ENCODE data around the gene WWP2.
"Not testable (repeated sequence)": the region's sequence is repeated elsewhere in the genome, so short reads cannot be mapped to it uniquely, and the experiment has no call there.

Gene WWP2

DNA sequence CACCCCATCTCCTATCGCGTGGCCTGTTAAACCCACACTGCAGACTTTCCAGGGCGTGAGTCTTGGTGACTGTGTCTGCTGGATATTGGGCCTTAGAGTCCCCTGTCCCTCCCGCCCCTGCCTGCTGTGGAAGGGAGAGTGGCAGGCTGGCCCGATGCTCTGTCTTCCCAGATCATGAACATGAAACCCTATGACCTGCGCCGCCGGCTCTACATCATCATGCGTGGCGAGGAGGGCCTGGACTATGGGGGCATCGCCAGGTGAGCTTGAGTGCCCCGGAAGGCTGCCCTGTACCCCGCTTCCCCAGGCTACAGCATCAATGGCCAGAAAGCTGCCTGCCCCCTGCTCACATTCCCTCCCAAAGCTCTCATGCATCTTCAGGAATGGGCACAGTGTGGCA is 169.5 kb downstream of the WWP2 start:
- DNase-seq, result no peak

- no peak for DNase-seq
These were observed 170.1 kb downstream of the WWP2 start for GRCh38 chr16:69932228-69932627.

GRCh38 chr16:69932691-69933392 is 170.7 kb downstream of the WWP2 start:
- DNase-seq, result no peak

- no peak for DNase-seq
These were observed 171.9 kb downstream of the WWP2 start for GRCh38 chr16:69934044-69934443.

DNA sequence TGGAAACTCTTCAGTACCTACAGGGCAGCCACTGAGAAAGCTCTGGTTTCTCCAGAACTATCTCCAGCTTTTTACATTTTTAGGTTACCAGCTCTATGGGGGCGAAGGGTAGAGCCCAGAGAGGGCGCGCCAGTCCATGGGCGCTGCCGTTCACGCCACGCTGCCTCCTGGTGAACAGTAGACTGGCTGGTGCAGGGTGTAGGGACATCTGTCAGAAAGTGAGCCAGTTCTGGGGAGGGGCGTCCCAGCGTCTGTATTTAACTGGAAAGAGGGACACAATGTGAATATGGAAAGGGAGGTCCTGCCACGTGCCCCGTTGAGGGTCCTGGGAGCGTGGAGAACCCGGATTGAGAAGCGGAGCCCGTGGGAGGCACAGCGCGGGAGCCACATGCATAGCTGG is 172.6 kb downstream of the WWP2 start:
- DNase-seq, result no peak

DNA sequence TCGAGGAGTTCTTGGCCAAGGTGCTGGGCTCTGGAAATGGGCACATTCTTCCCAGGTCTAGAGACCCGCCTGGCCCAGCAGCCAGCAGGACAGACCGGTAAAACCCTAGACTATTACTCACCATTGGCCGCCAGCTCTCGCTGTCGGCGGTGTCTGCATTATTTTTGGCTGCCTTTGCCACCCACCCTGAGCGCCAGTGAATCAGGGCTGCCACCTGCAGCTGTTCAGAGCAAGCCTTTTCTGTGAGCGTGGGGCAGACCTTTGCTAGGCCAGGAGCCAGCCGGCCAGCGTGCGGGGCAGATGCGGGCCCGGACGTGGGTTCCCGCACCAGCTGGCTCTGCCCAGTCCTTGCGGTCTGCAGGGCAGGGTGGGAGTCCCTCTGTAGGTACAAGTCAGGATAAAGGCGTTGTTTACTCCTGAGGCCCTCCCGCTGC is 173.2 kb downstream of the WWP2 start:
- no peak for DNase-seq

DNA sequence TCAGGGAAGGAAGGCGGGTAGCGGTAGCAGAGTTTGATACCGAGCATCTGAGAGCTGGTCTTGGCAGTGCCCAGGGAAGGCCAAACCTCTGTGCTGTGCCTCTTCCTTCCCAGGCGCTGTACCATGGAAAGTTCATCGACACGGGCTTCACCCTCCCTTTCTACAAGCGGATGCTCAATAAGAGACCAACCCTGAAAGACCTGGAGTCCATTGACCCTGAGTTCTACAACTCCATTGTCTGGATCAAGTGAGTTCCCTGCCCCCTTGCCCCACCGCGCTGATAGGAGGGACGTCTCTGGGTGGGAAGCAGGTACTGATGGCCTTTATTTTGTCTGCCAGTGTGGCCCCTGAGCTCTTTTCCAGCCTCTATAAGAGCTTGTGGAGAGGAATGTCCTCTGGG is 173.6 kb downstream of the WWP2 start:
- no peak for DNase-seq

DNA sequence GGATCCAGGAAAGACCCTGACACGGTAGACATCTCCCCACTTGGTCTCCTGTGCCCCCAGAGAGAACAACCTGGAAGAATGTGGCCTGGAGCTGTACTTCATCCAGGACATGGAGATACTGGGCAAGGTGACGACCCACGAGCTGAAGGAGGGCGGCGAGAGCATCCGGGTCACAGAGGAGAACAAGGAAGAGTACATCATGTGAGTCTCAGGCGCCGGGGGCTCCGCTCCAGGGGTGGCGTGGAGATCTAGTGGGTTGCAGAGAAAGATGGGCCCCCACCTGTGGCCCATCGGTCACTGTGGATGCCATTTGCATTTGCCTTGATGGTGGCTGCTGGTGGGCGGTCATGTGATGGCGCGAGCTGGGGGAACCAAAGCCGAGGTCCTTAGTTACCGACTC is 174.1 kb downstream of the WWP2 start:
- no peak for DNase-seq

- no peak for DNase-seq
These were observed 174.6 kb downstream of the WWP2 start for GRCh38 chr16:69936751-69937211.

DNA sequence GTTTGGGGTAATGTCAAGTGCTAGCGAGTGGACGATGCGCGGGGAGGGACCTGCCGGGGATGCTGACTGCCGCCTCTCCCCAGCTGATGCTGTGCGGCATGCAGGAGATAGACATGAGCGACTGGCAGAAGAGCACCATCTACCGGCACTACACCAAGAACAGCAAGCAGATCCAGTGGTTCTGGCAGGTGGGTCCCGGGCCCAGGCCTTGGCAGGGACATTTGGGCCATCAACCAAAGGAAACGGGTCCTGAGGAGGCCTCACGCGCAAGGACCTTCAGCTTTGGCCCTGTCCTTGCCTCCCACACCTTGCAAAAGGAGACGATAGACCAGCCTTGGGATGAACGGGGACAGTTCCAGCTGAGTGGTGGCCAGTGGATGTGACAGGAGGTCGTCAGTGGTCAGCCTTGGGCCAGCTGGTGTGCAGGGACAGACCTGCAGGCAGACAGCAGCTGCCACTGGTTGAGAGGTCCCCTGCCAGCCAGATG is 175.4 kb downstream of the WWP2 start:
- no peak for DNase-seq

DNA sequence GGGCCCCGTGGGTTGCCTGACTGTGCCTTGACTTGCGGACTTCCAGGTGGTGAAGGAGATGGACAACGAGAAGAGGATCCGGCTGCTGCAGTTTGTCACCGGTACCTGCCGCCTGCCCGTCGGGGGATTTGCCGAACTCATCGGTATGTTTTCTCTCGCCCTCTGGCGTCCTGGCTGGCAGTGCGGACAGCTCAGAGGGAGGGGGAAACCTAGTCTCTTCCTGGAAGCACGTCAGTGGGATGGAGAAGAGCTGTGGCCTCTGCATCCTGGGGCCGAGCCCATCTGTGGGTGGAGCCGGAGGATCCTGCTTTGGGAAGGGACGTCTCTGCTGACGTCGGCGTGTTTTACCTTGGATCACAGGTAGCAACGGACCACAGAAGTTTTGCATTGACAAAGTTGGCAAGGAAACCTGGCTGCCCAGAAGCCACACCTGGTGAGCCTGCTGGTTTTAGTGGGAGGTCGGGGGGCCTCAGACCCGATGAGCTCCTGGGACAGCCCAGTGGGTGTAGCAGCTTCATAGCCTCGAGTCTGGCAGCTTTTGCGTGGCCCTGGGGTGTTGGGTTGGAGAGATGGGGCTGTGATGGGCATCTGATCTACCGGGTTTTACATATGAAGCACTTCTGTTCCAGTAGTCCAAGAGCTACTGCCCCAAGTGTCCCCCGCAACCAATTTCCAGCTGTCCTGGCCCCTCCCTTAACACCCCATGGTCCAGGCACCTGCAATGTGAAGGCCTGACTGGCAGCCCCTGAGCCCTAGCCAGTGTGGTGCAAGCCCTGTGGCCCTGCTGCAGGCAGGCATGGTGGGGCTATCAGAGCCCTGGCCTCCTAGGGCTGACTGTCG is 177.1 kb downstream of the WWP2 start:
- DNase-seq, result no peak

GRCh38 chr16:69939821-69940585 is 177.9 kb downstream of the WWP2 start:
- no peak for DNase-seq

DNA sequence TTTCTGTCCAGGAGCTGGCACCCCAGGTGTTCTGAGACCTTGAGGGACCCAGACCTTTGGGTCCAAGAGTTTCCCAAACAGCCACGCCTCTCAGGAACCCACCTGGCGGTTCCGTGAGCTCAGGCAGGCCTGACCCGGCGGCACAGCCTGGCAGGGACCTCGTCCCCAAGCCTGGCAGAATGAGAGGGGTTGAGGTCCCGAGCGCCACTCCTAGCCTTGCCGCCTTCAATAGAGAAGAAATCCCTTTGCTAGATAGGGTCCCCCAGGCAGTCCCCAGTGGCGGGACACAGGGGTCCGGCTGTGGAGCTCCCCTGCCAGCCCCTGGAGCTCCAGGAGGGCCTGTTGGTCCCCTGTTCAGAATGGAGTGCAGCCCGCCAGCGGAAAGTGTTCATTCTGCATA is 178.5 kb downstream of the WWP2 start:
- no peak for DNase-seq

GRCh38 chr16:69941251-69942098 is 179.3 kb downstream of the WWP2 start:
- no peak for DNase-seq

DNA sequence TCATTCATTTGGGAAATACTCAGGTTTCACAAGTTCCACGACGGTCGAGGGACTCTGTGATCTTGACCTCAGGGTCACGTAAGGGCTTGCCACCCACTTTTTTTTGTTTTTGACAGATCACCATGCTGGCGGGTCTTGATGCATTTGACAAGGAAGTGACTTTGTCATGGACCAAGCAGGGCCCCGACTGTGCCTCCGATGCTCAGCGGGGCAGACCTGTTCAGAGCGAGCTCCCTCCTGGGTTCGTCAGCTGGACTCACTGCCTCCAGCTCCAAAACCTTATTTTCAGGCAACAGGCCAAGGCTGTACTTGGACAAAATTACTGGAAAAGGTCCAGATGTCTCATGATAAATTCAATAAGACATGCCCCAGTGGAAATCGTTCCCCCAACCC is 180.0 kb downstream of the WWP2 start:
- no peak for DNase-seq

DNA sequence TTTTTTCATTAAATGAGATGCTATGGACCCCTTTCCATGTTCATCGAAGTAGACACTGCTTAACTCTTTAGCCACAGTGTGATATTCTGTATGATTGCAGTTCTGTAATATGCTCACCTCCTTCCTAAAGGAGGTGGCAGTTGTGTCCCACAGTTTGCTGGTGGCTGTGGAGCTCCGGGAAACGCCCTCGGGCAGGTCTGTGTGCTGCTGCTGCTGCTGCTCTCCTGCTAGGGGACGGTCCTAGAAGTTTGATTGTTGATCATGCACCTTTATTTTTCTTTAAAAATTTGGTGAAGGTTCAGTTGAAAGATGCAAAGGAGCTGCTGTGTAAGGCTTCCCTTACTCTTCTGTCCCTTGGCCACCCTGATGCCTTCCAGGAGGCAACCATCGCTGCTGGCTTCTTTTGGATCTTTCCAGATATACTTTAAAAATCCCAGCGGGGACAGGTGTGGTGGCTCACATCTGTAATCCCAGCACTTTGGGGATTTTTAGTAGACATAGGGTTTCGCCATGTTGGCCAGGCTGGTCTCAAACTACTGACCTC is 180.6 kb downstream of the WWP2 start:
- DNase-seq, result no peak

DNA sequence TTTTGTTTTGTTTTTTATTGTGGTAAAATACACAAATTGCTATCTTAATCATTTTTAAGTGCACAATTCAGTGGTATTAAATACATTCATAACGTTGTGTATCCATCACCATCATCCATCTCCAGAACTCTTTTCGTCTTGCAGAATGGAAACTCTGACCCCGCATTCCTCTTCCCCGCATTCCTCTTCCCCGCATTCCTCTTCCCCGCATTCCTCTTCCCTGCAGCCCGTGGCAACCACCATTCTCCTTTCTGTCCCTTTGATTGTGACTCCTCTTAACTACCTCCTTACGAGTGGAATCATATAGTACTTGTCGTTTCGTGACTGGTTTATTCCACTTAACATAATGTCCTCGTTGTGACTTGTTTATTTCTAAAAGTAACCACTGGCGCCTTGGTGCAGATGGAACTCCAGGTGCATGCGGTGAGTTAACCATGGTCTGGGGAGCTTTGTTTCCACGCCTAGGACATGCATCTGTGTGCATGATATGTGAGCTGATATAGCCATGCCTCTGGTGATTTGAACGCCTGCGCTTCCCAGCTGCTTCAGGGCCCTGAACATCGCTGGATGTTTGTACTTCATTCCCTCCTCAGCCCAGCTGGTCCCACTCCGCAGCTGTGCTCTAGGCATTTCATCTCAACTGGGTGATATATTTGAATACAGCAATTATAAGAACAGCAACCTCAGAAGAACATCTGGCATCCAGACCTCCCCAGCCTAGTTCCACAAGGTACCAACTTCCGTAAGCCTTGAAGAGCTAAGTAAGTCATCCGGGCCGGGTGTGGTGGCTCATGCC is 181.3 kb downstream of the WWP2 start:
- not testable (repeated sequence) for DNase-seq

- not testable (repeated sequence) for DNase-seq
These were observed 188.3 kb downstream of the WWP2 start for GRCh38 chr16:69950411-69950810.

- DNase-seq, result not testable (repeated sequence)
These were observed 189.0 kb downstream of the WWP2 start, which contains the start of gene CLEC18A for GRCh38 chr16:69951017-69951671. TSS of gene CLEC18A (plus strand) at chr16:69951334. CDS start at chr16:69951367, 33 bp downstream.

GRCh38 chr16:69951672-69952031 is 189.5 kb downstream of the WWP2 start:
- DNase-seq, result not testable (repeated sequence)

All from CD4-positive, alpha-beta T cell treated with Interleukin-1 beta for 1 hour (primary cell).